ENCODE results near the gene FASTK. TPM values are rescaled to one million over a fixed set of nuclear protein-coding genes. Genes with fewer than 3 reads are reported as not detected.

The FASTK gene
- total and polyA plus RNA-seq, 4 donors, result 28.9 to 108 (median 89.9) TPM

- H3K27me3 ChIP-seq (ENCODE audit: control insufficient read depth in 3 of 3, insufficient read depth in 3 of 3, low read length in 2 of 3), result no peaks in the 10 kb centered on the region
- no peaks in the 10 kb centered on the region for H3K36me3 ChIP-seq (ENCODE audit: control insufficient read depth in 4 of 4, insufficient read depth in 4 of 4, low read length in 4 of 4)
- no peak for TF ChIP-seq CTCF (IDR thresholded peaks at IDR 0.05; ENCODE audit: control extremely low read depth, extremely low read depth)
- no peak for ATAC-seq (ENCODE audit: insufficient read depth, low FRiP score)
- H3K4me1 ChIP-seq (ENCODE audit: control insufficient read depth in 5 of 5, insufficient read depth in 5 of 5, low read length in 5 of 5), result peaks cover 6 to 35% (median 18%) of the 10 kb centered on the region in 5 donors
- WGBS, 2 donors, result 90 to 96% methylated on average over 6 of the region's 6 CpGs
- H3K4me3 ChIP-seq, result no peak overlapping the region
- H3K27ac ChIP-seq (ENCODE audit: low read depth in 1 of 2, low read length in 1 of 2), result no peak overlapping the region
- no peak for DNase-seq
- no peaks in the 10 kb centered on the region for H3K9me3 ChIP-seq (ENCODE audit: control insufficient read depth in 4 of 4, insufficient read depth in 3 of 4, low read length in 3 of 4)
- no peak overlapping the region for H3K9ac ChIP-seq (ENCODE audit: insufficient read depth in 1 of 2, low read length in 2 of 2)
Measured at GRCh38 chr7:151056283-151056665, 24.3 kb downstream of the FASTK start.

- 89 to 98% methylated on average over 8 of the region's 8 CpGs for WGBS, 2 donors
- no peaks in the 10 kb centered on the region for H3K36me3 ChIP-seq (ENCODE audit: control insufficient read depth in 4 of 4, insufficient read depth in 4 of 4, low read length in 4 of 4)
- H3K9me3 ChIP-seq (ENCODE audit: control insufficient read depth in 4 of 4, insufficient read depth in 3 of 4, low read length in 3 of 4), result no peaks in the 10 kb centered on the region
- no peak for ATAC-seq (ENCODE audit: insufficient read depth, low FRiP score)
- no peak overlapping the region for H3K4me3 ChIP-seq
- H3K27me3 ChIP-seq (ENCODE audit: control insufficient read depth in 3 of 3, insufficient read depth in 3 of 3, low read length in 2 of 3), result peaks cover 0 to 5% (median 0%) of the 10 kb centered on the region in 3 donors
- peaks cover 0 to 19% (median 13%) of the 10 kb centered on the region in 5 donors for H3K4me1 ChIP-seq (ENCODE audit: control insufficient read depth in 5 of 5, insufficient read depth in 5 of 5, low read length in 5 of 5)
- no peak for DNase-seq
- no peak overlapping the region for H3K9ac ChIP-seq (ENCODE audit: insufficient read depth in 1 of 2, low read length in 2 of 2)
- no peak overlapping the region for H3K27ac ChIP-seq (ENCODE audit: low read depth in 1 of 2, low read length in 1 of 2)
- no peak for TF ChIP-seq CTCF (IDR thresholded peaks at IDR 0.05; ENCODE audit: control extremely low read depth, extremely low read depth)
Measured at GRCh38 chr7:151053751-151054150, 26.9 kb downstream of the FASTK start.

GRCh38 chr7:151053096-151053495 lies 27.5 kb downstream of the FASTK start:
- H3K9ac ChIP-seq (ENCODE audit: insufficient read depth in 1 of 2, low read length in 2 of 2), result no peak overlapping the region
- no peak for ATAC-seq (ENCODE audit: insufficient read depth, low FRiP score)
- 41 to 65% methylated on average over 4 of the region's 4 CpGs for WGBS, 2 donors

More at GRCh38 chr7:151053096-151053495, 27.5 kb downstream of the FASTK start:
- H3K36me3 ChIP-seq (ENCODE audit: control insufficient read depth in 4 of 4, insufficient read depth in 4 of 4, low read length in 4 of 4), result no peaks in the 10 kb centered on the region
- peaks cover 0 to 16% (median 9%) of the 10 kb centered on the region in 5 donors for H3K4me1 ChIP-seq (ENCODE audit: control insufficient read depth in 5 of 5, insufficient read depth in 5 of 5, low read length in 5 of 5)
- no peaks in the 10 kb centered on the region for H3K9me3 ChIP-seq (ENCODE audit: control insufficient read depth in 4 of 4, insufficient read depth in 3 of 4, low read length in 3 of 4)
- TF ChIP-seq CTCF (IDR thresholded peaks at IDR 0.05; ENCODE audit: control extremely low read depth, extremely low read depth), result no peak
- H3K27ac ChIP-seq (ENCODE audit: low read depth in 1 of 2, low read length in 1 of 2), result no peak overlapping the region
- no peak for DNase-seq
- H3K4me3 ChIP-seq, result no peak overlapping the region
- peaks cover 0 to 5% (median 0%) of the 10 kb centered on the region in 3 donors for H3K27me3 ChIP-seq (ENCODE audit: control insufficient read depth in 3 of 3, insufficient read depth in 3 of 3, low read length in 2 of 3)

All from lung (tissue), 12 donors.